Lung (tissue), 12 donors: ENCODE measurements around the gene MYB. TPM values are rescaled to one million over a fixed set of nuclear protein-coding genes. Genes with fewer than 3 reads are reported as not detected.

Source experiments
- ATAC-seq: fragments of 200-7000 bp; cut with Tn5 transposase; one replicate; pipeline ENCODE4 v1.9.1; 2020; ENCODE audit warnings: moderate number of reproducible peaks; ENCODE audit not compliant: insufficient read depth, low FRiP score
- DNase-seq, 3 donors: peaks; one replicate each; pipeline ENCODE4 v3.0.0-alpha.2; 2013 to 2017
- H3K27ac ChIP-seq, 2 donors: one replicate each; pipeline ENCODE4 v1.5.1; 2013; ENCODE audit warnings: mild to moderate bottlenecking in 2 of 2, moderate library complexity in 2 of 2, control low read depth in 1 of 2, inconsistent platforms in 1 of 2, low read depth in 1 of 2, low read length in 1 of 2
- H3K27me3 ChIP-seq, 3 donors: one replicate each; pipeline ENCODE4 v1.5.1; 2013; ENCODE audit warnings: low read length in 2 of 3; ENCODE audit not compliant: control insufficient read depth in 3 of 3, insufficient read depth in 3 of 3
- H3K36me3 ChIP-seq, 4 donors: one replicate each; pipeline ENCODE4 v1.5.1; 2013; ENCODE audit warnings: low read length in 4 of 4, mild to moderate bottlenecking in 1 of 4, moderate library complexity in 1 of 4; ENCODE audit not compliant: control insufficient read depth in 4 of 4, insufficient read depth in 4 of 4
- H3K4me1 ChIP-seq, 5 donors: one replicate each; pipeline ENCODE4 v1.5.1; 2013; ENCODE audit warnings: low read length in 5 of 5, mild to moderate bottlenecking in 2 of 5, moderate library complexity in 1 of 5; ENCODE audit not compliant: control insufficient read depth in 5 of 5, insufficient read depth in 5 of 5
- H3K4me3 ChIP-seq: one replicate; pipeline ENCODE4 v1.5.1; 2013; ENCODE audit warnings: mild to moderate bottlenecking, control low read depth, moderate library complexity
- H3K9ac ChIP-seq, 2 donors: one replicate each; pipeline ENCODE4 v1.5.1; 2013; ENCODE audit warnings: low read length in 2 of 2, control low read depth in 1 of 2; ENCODE audit not compliant: insufficient read depth in 1 of 2
- H3K9me3 ChIP-seq, 4 donors: one replicate each; pipeline ENCODE4 v1.5.1; 2013; ENCODE audit warnings: low read length in 3 of 4, mild to moderate bottlenecking in 1 of 4, moderate library complexity in 1 of 4; ENCODE audit not compliant: control insufficient read depth in 4 of 4, insufficient read depth in 3 of 4
- WGBS, 2 donors: extraction: QIAGEN DNeasy Blood & Tissue Kit; methylation state at CpG; one replicate each; pipeline ENCODE4 v1.1.7; 2013; 5-methylcytosine and 5-hydroxymethylcytosine counted together
- polyA plus RNA-seq, 2 donors: library from polyadenylated mRNA; stranded (reverse); fragments of 200-250 nt; gene quantifications; one replicate each; pipeline ENCODE4 v1.2.1, GENCODE V29; 2013
- total RNA-seq, 2 donors: library from RNA; depleted of rRNA in 1 of 2; stranded (reverse); fragments of >200 nt in 1 of 2; gene quantifications; one replicate each; pipeline ENCODE4 v1.2.1, GENCODE V29; 2014 to 2021
- TF ChIP-seq, protein P1 (sequence below): IDR thresholded peaks from 2 replicates; pipeline ENCODE4 v1.5.1; 2012; ENCODE audit warnings: mild to moderate bottlenecking; ENCODE audit errors: control extremely low read depth, extremely low read depth
- donor health status: control.
- donor health status: control.
- donor health status: Bipolar disorder and iron deficiency.
- donor health status: healthy.
- donor health status: DM: yes; HTN: yes; CAD: no.

MYB gene
- total and polyA plus RNA-seq, 4 donors = 1.3 to 11.3 (median 4.6) TPM

DNA sequence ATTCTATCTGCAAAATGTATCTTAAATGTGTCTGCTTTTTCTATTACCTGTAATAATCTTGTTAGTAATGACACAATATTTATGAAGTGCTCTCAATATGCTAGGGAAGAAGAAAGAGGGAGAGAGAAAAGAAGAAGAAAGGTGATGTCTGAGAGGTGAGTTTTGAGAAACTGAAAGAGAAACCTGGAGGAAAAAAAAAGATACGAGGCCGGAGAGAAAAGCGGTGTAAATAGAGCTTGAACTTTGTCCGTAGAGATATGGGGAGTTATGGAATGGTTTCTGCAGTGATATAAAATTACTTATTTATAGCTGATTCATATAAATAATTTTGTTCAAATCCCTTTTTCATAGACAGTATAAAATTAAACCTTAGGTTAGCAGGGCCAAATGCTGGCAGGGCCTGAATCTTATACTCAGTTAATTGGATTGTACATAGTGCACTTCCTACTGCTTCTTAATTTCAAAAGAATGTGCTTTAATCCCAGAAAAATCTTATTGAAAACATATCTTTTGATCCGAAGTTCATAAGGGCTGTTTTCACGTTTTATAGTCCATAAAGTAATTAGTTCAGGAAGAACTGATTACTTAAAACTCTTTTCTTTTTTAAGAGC is 43.0 kb downstream of the MYB start:
- H3K9ac ChIP-seq = no peak overlapping the region
- WGBS, 2 donors = 71 to 83% methylated on average over 6 of the region's 6 CpGs
- TF ChIP-seq, protein P1, sequence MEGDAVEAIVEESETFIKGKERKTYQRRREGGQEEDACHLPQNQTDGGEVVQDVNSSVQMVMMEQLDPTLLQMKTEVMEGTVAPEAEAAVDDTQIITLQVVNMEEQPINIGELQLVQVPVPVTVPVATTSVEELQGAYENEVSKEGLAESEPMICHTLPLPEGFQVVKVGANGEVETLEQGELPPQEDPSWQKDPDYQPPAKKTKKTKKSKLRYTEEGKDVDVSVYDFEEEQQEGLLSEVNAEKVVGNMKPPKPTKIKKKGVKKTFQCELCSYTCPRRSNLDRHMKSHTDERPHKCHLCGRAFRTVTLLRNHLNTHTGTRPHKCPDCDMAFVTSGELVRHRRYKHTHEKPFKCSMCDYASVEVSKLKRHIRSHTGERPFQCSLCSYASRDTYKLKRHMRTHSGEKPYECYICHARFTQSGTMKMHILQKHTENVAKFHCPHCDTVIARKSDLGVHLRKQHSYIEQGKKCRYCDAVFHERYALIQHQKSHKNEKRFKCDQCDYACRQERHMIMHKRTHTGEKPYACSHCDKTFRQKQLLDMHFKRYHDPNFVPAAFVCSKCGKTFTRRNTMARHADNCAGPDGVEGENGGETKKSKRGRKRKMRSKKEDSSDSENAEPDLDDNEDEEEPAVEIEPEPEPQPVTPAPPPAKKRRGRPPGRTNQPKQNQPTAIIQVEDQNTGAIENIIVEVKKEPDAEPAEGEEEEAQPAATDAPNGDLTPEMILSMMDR = no peak
- DNase-seq = no peak
- ATAC-seq = no peak
- H3K4me1 ChIP-seq = no peaks in the 10 kb centered on the region
- no peak overlapping the region for H3K4me3 ChIP-seq
- no peak overlapping the region for H3K27ac ChIP-seq
- H3K27me3 ChIP-seq = no peaks in the 10 kb centered on the region
- H3K36me3 ChIP-seq = no peaks in the 10 kb centered on the region
- peaks cover 0 to 3% (median 0%) of the 10 kb centered on the region in 4 donors for H3K9me3 ChIP-seq

DNA sequence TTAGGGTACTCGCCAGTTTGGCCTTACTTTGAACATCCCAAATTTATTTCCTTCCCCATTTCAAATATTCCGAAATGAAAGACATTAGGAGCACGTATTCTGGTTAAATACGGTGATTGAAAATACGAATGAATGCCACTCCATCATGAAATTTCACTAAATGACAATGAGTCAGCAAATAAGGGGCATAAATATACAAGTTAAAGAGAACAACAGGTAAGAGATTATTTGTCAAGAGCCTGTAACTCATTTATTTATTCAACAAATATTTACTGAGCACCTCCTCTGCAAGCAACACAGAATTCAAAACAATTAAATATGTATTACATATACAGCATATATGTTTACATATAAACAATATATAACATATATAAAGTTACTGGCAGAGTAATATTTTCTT is 44.8 kb downstream of the MYB start:
- Histone ChIP-seq H3K36me3 (no peaks in the 10 kb centered on the region), H3K4me3 (no peak overlapping the region), H3K4me1 (no peaks in the 10 kb centered on the region), H3K9me3 (peaks cover 0 to 3% (median 0%) of the 10 kb centered on the region in 4 donors), H3K27me3 (no peaks in the 10 kb centered on the region), H3K9ac (no peak overlapping the region), H3K27ac (no peak overlapping the region)
- DNase-seq (no peak), ATAC-seq (no peak)
- TF ChIP-seq, protein P1 = no peak
- WGBS, 2 donors = 55 to 74% methylated on average over 5 of the region's 5 CpGs

DNA sequence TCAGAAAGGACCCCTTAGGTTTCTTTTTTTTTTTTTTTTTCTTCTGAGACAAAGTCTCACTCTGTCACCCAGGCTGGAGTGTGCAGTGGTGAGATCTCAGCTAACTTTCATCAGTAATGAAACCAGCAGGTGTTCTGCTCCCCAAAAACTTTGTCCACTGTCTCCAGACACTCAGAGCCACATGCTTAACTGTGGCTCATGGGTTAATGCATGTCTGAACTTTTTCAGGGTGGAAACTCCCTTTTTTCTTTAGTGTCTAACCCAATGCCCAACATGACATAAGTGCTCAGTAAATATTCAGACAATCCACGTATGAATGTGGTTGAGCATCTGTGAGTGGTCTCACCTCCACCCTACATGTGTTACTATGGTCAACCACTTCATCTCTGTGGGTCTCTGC is 45.4 kb downstream of the MYB start:
- 65 to 79% methylated on average over 1 of the region's 1 CpG for WGBS, 2 donors
- DNase-seq = no peak

More for the DNA sequence above, 45.4 kb downstream of the MYB start:
- TF ChIP-seq, protein P1 = no peak
- H3K4me3 ChIP-seq = no peak overlapping the region
- ATAC-seq = no peak
- H3K9ac ChIP-seq = no peak overlapping the region
- peaks cover 0 to 3% (median 0%) of the 10 kb centered on the region in 4 donors for H3K9me3 ChIP-seq
- H3K4me1 ChIP-seq = no peaks in the 10 kb centered on the region
- no peaks in the 10 kb centered on the region for H3K27me3 ChIP-seq
- no peaks in the 10 kb centered on the region for H3K36me3 ChIP-seq
- no peak overlapping the region for H3K27ac ChIP-seq
